ENCODE measurements around the gene ASL.
"Not testable (repeated sequence)": the region's sequence is repeated elsewhere in the genome, so short reads cannot be mapped to it uniquely, and the experiment has no call there.

The ASL gene

GRCh38 chr7:66075590-66076461 lies at the start of gene ASL:
TSS of gene ASL (plus strand) at chr7:66075819. CDS start at chr7:66076082, 263 bp downstream.
- peak; percentile 87 for DNase-seq

GRCh38 chr7:66028342-66028741 lies 47.3 kb upstream of the ASL start:
- DNase-seq, result not testable (repeated sequence)

GRCh38 chr7:66033471-66034385 lies 41.9 kb upstream of the ASL start:
- no peak for DNase-seq

GRCh38 chr7:66034436-66035010 lies 41.1 kb upstream of the ASL start:
- DNase-seq, result not testable (repeated sequence)

GRCh38 chr7:66036382-66036781 lies 39.2 kb upstream of the ASL start:
- DNase-seq, result no peak

- DNase-seq, result no peak
These were observed 38.8 kb upstream of the ASL start for GRCh38 chr7:66036788-66037187.

GRCh38 chr7:66039094-66039670 lies 36.4 kb upstream of the ASL start:
- DNase-seq, result no peak

- DNase-seq, result peak; percentile 15
These were observed 31.7 kb upstream of the ASL start for GRCh38 chr7:66043681-66044497.

GRCh38 chr7:66044498-66044854 lies 31.1 kb upstream of the ASL start:
- not testable (repeated sequence) for DNase-seq

GRCh38 chr7:66047426-66047825 lies 28.2 kb upstream of the ASL start:
- no peak for DNase-seq

- not testable (repeated sequence) for DNase-seq
These were observed 25.7 kb upstream of the ASL start for GRCh38 chr7:66049886-66050285.

- DNase-seq, result no peak
These were observed 25.2 kb upstream of the ASL start for GRCh38 chr7:66050337-66050957.

- no peak for DNase-seq
These were observed 24.6 kb upstream of the ASL start for GRCh38 chr7:66050990-66051448.

GRCh38 chr7:66052447-66052846 lies 23.2 kb upstream of the ASL start:
- DNase-seq, result no peak

- DNase-seq, result no peak
These were observed 21.6 kb upstream of the ASL start for GRCh38 chr7:66054063-66054462.

GRCh38 chr7:66055321-66055956 lies 20.2 kb upstream of the ASL start:
- DNase-seq, result no peak

- no peak for DNase-seq
These were observed 14.8 kb upstream of the ASL start for GRCh38 chr7:66060796-66061195.

GRCh38 chr7:66069732-66070131 lies 5.9 kb upstream of the ASL start:
- DNase-seq, result no peak

- no peak for DNase-seq
These were observed 5.4 kb upstream of the ASL start for GRCh38 chr7:66070222-66070621.

GRCh38 chr7:66072208-66072607 lies 3.4 kb upstream of the ASL start:
- not testable (repeated sequence) for DNase-seq
